Measurements from ENCODE around the gene RMRP.

DNA sequence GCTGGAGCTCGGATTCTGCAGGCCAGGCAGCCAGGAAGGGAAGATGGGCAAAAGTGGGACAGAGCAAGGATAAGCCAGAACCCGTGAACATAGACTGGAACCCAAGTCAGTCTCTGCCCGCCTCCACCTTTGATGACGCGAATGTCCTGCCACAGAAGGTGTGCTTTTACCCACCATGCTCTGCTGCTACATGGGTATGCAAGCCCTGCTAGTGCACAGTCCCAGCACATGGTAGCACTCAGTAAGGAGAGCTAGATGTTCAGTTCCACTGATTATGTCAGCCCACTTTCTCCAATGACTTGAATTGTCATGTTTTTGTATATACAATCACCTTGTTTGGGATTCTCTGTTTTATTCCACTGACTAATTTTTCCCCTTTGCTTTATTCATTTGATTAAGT, 28.2 kb downstream of the RMRP start:
- TF ChIP-seq EZH2phosphoT487 (IDR thresholded peaks at IDR 0.05; ENCODE audit: low read length) (no peak), EZH2 (optimal IDR thresholded peaks at IDR 0.05; ENCODE audit: low read depth, low read length) (no peak)
- TF ChIP-seq, protein P1, sequence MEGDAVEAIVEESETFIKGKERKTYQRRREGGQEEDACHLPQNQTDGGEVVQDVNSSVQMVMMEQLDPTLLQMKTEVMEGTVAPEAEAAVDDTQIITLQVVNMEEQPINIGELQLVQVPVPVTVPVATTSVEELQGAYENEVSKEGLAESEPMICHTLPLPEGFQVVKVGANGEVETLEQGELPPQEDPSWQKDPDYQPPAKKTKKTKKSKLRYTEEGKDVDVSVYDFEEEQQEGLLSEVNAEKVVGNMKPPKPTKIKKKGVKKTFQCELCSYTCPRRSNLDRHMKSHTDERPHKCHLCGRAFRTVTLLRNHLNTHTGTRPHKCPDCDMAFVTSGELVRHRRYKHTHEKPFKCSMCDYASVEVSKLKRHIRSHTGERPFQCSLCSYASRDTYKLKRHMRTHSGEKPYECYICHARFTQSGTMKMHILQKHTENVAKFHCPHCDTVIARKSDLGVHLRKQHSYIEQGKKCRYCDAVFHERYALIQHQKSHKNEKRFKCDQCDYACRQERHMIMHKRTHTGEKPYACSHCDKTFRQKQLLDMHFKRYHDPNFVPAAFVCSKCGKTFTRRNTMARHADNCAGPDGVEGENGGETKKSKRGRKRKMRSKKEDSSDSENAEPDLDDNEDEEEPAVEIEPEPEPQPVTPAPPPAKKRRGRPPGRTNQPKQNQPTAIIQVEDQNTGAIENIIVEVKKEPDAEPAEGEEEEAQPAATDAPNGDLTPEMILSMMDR (IDR thresholded peaks at IDR 0.05; ENCODE audit: low read length): no peak
